ENCODE data around the gene CELA3B. TPM values are rescaled to one million over a fixed set of nuclear protein-coding genes. Genes with fewer than 3 reads are reported as not detected.
A peak's percentile ranks its signal among the peaks of the same experiment; 100 is the strongest.
"Not testable (repeated sequence)": the region's sequence is repeated elsewhere in the genome, so short reads cannot be mapped to it uniquely, and the experiment has no call there.

The CELA3B gene
- not detected for total RNA-seq
- polyA plus RNA-seq = 1 to 10 TPM in 2 of 3 donors, under 1 TPM in 1; 0.20 to 6.9 (median 6.0) TPM

- H3K4me3 ChIP-seq; H3K27me3 ChIP-seq; intact Hi-C loops (cut with DNase I); H3K9me3 ChIP-seq; H3K4me1 ChIP-seq; H3K27ac ChIP-seq; H3K36me3 ChIP-seq: not testable (repeated sequence)
- WGBS, 2 donors = 92 to 94% methylated on average over 9 of the region's 9 CpGs
- peak; percentile 33 for DNase-seq
These were observed at the start of gene CELA3B for GRCh38 chr1:21976703-21977239. Gene CELA3B (plus strand): TSS chr1:21977022. CDS start chr1:21977040, 18 bp downstream.

DNA sequence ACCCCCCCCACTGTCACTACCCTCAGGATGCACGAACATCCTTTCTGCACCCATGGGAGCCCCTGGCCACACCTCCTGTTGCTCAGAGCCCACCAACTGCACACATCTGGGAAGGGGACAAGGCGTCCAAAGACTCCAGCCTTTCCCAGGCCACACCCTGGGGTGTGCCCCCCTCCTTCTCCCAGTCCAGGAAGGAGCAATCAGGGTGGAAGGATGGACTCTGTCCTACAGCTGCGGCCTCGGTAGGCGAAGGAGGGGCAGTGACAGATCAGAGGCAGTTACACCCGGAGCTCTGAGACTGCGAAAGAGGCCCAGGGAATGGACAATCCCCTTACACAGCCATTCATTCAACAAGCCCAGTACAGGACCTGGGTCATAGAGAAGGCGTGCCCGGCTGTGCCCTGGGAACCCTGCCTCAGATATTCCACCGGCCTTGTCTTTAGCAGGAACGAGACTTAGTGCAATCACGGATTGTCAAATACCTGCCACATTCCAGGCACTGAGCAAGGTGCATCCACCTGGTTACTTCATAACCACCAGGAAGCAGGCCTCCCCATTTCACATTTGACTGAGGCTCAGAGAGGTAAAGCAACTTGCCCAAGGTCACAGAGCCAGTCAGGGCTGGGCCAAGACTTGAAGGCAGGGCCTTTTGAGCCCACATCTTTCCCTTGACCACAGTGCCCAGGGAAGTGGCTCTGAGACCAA lies 49.1 kb upstream of the CELA3B start:
- Histone ChIP-seq H3K4me1 (peaks cover 0 to 98% (median 96%) of the 10 kb centered on the region in 4 donors), H3K9me3 (no peaks in the 10 kb centered on the region), H3K27ac (peak overlapping the region; percentile 90 to 99 (median 98)), H3K27me3 (no peaks in the 10 kb centered on the region), H3K36me3 (no peaks in the 10 kb centered on the region), H3K4me3 (no peak overlapping the region)
- no peak for TF ChIP-seq CTCF (IDR thresholded peaks at IDR 0.05)
- peak; percentile 8 to 62 (median 50) for TF ChIP-seq POLR2AphosphoS5 (IDR thresholded peaks at IDR 0.05)
- DNase-seq = peak; percentile 90
- intact Hi-C loops (cut with DNase I) = no loop called here
- 10 to 50% methylated on average over 12 of the region's 12 CpGs for WGBS, 2 donors

- Histone ChIP-seq H3K36me3 (no peaks in the 10 kb centered on the region), H3K27me3 (no peaks in the 10 kb centered on the region), H3K9me3 (no peaks in the 10 kb centered on the region), H3K27ac (peak overlapping the region; percentile 90 to 99 (median 98)), H3K4me3 (no peak overlapping the region), H3K4me1 (peaks cover 0 to 98% (median 95%) of the 10 kb centered on the region in 4 donors)
- no peak for TF ChIP-seq CTCF (IDR thresholded peaks at IDR 0.05)
- peak in 3 of 4 donors; percentile 2 to 33 (median 11) for TF ChIP-seq POLR2AphosphoS5 (IDR thresholded peaks at IDR 0.05)
- 32 to 61% methylated on average over 8 of the region's 8 CpGs for WGBS, 2 donors
- intact Hi-C loops (cut with DNase I) = loop anchor here (10.0 kb wide), 1 partner anchor 595 kb away; no protein-coding TSS in a partner anchor
- no peak for DNase-seq
These were observed 46.7 kb upstream of the CELA3B start for GRCh38 chr1:21930080-21930571.

DNA sequence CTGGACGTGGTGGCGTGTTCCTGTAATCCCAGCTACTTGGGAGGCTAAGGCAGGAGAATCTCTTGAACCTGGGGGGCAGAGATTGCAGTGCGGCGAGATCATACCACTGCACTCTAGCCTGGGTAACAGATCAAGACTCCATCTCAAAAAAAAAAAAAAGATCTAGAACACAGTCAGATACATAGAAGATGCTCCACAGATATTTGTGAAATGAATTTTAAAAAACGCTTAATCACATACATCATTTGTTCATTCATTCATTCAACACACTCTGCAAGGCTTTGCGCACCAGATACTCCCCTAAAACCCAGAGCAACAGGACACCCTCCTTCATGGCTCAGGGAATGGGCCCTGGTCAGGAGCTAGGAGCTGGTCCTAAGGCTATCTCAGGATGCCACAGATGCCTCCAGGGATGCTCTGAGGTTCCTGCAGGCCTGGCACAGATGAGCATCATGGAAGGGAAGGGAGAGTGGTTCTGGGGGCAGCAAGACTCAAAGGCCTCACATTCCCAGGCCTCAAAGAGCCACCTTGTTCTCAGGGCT lies 46.1 kb upstream of the CELA3B start:
- Histone ChIP-seq H3K27me3 (no peaks in the 10 kb centered on the region), H3K36me3 (no peaks in the 10 kb centered on the region), H3K27ac (peak overlapping the region; percentile 90 to 99 (median 98)), H3K4me1 (peaks cover 0 to 98% (median 95%) of the 10 kb centered on the region in 4 donors), H3K9me3 (no peaks in the 10 kb centered on the region), H3K4me3 (peak overlapping the region in 1 of 4 donors; percentile 27)
- no peak for TF ChIP-seq EP300 (IDR thresholded peaks at IDR 0.05)
- DNase-seq = no peak
- intact Hi-C loops (cut with DNase I) = loop anchor here (10.0 kb wide), 1 partner anchor 596 kb away; no protein-coding TSS in a partner anchor
- 93 to 94% methylated on average over 6 of the region's 6 CpGs for WGBS, 2 donors

- Histone ChIP-seq H3K36me3 (no peaks in the 10 kb centered on the region), H3K4me3 (peak overlapping the region in 3 of 4 donors; percentile 2 to 27 (median 8)), H3K27me3 (no peaks in the 10 kb centered on the region), H3K4me1 (peaks cover 0 to 96% (median 91%) of the 10 kb centered on the region in 4 donors), H3K9me3 (no peaks in the 10 kb centered on the region), H3K27ac (peak overlapping the region; percentile 90 to 99 (median 98))
- intact Hi-C loops (cut with DNase I) = loop anchor here (2.0 to 10.0 kb wide), 2 partner anchors 23 to 597 kb away; no protein-coding TSS in a partner anchor
- peak in 3 of 4 donors; percentile 64 to 76 (median 67) for TF ChIP-seq POLR2AphosphoS5 (IDR thresholded peaks at IDR 0.05)
- no peak for TF ChIP-seq POLR2A (IDR thresholded peaks at IDR 0.05)
- no peak for TF ChIP-seq CTCF (IDR thresholded peaks at IDR 0.05)
- peak in 1 of 4 donors; percentile 57 for TF ChIP-seq EP300 (IDR thresholded peaks at IDR 0.05)
- 28 to 59% methylated on average over 16 of the region's 16 CpGs for WGBS, 2 donors
- peak; percentile 92 for DNase-seq
These were observed 45.4 kb upstream of the CELA3B start for GRCh38 chr1:21931171-21932093.

All from sigmoid colon (tissue), 7 donors.